ENCODE results near the gene PTPRN2. TPM values are rescaled to one million over a fixed set of nuclear protein-coding genes. Genes with fewer than 3 reads are reported as not detected.

The PTPRN2 gene
- total and polyA plus RNA-seq, 2 of the 8 experiments (the other 6 are each of a cell fraction or from before 2014, with no cell fraction given): 2.6 to 4.5 TPM

DNA sequence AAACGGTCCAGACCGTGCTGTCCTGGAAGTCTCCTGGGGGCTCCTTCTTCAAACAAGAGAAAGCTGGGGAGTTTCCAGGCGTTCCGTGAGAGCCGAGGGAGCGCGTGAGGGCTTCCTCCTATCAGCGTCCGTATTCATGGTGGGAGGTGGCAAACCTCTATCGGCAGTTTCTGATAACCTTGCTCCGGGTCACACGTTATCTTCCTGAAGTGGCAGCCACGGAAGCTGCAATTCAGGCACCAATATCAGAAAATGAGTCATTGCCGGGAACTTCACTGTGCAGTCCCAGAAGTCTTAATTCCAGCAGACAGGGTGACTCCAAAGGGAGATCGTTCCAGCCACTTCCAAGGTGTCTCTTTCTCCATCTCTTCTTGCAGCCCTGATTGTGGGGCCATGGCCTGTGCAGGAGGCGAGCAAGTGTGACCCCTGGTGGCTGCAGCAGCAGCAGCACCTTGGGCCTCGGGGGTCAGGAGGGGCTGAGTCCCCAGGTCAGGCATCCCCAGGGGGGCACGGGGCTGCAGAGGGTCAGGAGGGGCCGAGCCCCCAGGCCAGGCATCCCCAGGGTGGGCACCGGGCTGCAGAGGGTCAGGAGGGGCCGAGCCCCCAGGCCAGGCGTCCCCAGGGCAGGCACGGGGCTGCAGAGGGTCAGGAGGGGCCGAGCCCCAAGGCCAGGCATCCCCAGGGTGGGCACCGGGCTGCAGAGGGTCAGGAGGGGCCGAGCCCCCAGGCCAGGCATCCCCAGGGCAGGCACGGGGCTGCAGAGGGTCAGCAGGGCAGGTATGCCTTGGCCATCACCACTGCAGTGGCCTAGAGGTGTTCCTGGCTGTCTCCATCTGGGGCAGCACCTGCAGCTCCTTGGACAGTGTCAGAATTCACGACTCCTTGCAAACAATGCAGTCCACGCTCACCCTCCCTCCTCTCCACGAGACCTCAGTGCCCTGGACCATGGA is 712.1 kb downstream of the PTPRN2 start:
- Histone ChIP-seq H2BK12ac (ENCODE audit: low read depth, low read length) (no peak overlapping the region), H2BK15ac (ENCODE audit: low read length) (no peak overlapping the region; the same call in 1 of the 2 replicates), H3K4ac (replicated peaks; ENCODE audit: insufficient read length, low read depth, low read length) (no peak overlapping the region), H2BK20ac (ENCODE audit: low read length) (0 out of 2 replicates have a peak overlapping the region, but pooled peaks have one; percentile 55), H2BK120ac (replicated peaks; ENCODE audit: low read depth, low read length) (no peak overlapping the region), H3K23me2 (ENCODE audit: low read depth, low read length) (0 out of 2 replicates have a peak, but pooled peaks cover 2% of the 10 kb centered on the region), H3K14ac (ENCODE audit: insufficient read length) (no peak overlapping the region), H3K18ac (ENCODE audit: extremely low read depth, low read length) (no peak overlapping the region), H3K36me3 (ENCODE audit: control insufficient read depth in 2 of 4, insufficient read depth in 4 of 4, low read length in 3 of 4) (no peaks in the 10 kb centered on the region), H2AK5ac (ENCODE audit: low read depth, low read length) (no peak overlapping the region; the same call in 1 of the 2 replicates), H3K79me1 (ENCODE audit: low read depth, low read length) (peaks cover 4% of the 10 kb centered on the region), H2BK5ac (ENCODE audit: low read depth, low read length) (no peak overlapping the region), H3K9ac (replicated peaks in 1 of 4; ENCODE audit: extremely low read depth in 1 of 4, low read depth in 3 of 4, low read length in 3 of 4) (no peak overlapping the region), H4K91ac (replicated peaks; ENCODE audit: insufficient read length, low read length) (no peak overlapping the region), H3K4me3 (ENCODE audit: extremely low read depth in 1 of 4, insufficient read depth in 2 of 4, low read depth in 3 of 4, low read length in 4 of 4) (no peak overlapping the region), H3K9me3 (ENCODE audit: insufficient read depth in 2 of 2, low read depth in 1 of 2, low read length in 1 of 2) (peaks cover 0 to 6% of the 10 kb centered on the region in 2 experiments; a peak in 1 of 4 replicates), H3K27me3 (replicated peaks in 1 of 4; ENCODE audit: control insufficient read depth in 3 of 4, extremely low read depth in 1 of 4, insufficient read depth in 3 of 4, low read length in 3 of 4) (no peaks in the 10 kb centered on the region; a peak in 1 of 7 replicates), H3K23ac (ENCODE audit: insufficient read length) (no peak overlapping the region), H3K79me2 (ENCODE audit: control insufficient read depth in 1 of 2, insufficient read depth in 2 of 2, low read length in 2 of 2) (no peaks in the 10 kb centered on the region), H3K4me1 (replicated peaks in 1 of 4; ENCODE audit: control insufficient read depth in 3 of 4, insufficient read depth in 4 of 4, low read length in 3 of 4) (peaks cover 0 to 2% (median 0%) of the 10 kb centered on the region in 4 experiments; a peak in 2 of 7 replicates), H4K8ac (ENCODE audit: extremely low read depth, insufficient read depth, low read length) (no peak overlapping the region), H3K4me2 (ENCODE audit: insufficient read depth in 1 of 2, low read depth in 2 of 2, low read length in 2 of 2) (no peak overlapping the region), H4K20me1 (replicated peaks in 1 of 2; ENCODE audit: control insufficient read depth in 1 of 2, insufficient read depth in 2 of 2, low read length in 2 of 2) (peaks cover 0 to 6% of the 10 kb centered on the region in 2 experiments), H2AFZ (ENCODE audit: low read length) (no peak overlapping the region), H3K27ac (ENCODE audit: low read depth, low read length) (no peak overlapping the region), H3K56ac (replicated peaks; ENCODE audit: insufficient read length, low read depth, low read length) (no peak overlapping the region), H4K5ac (ENCODE audit: insufficient read length, low read depth, low read length) (no peak overlapping the region)
- peak in 1 of 2 experiments; percentile 85 for DNase-seq (ENCODE audit: low read depth in 1 of 2, low spot score in 2 of 2)
- WGBS, 2 experiments (ENCODE audit: extremely low coverage in 1 of 2, insufficient coverage in 1 of 2, insufficient read length in 1 of 2, insufficient replicate concordance in 2 of 2, low coverage in 1 of 2, low lambda C conversion rate in 2 of 2, missing lambda C conversion rate in 1 of 2): 60% methylated on average over 24 of the region's 30 CpGs; no CpG with 5 or more reads in 1 of the 2 experiments
- CTCF ChIA-PET (ENCODE audit: partially characterized antibody): interaction anchor here (0.6 to 2.4 kb wide), 24 partner anchors 10 to 532 kb away, joined by 3 to 9 read pairs (median 3); no protein-coding TSS in a partner anchor
- POLR2A ChIA-PET (ENCODE audit: partially characterized antibody): no interaction called here
- no peak for FAIRE-seq
- TF ChIP-seq GABPA (IDR thresholded peaks at IDR 0.05; ENCODE audit: borderline replicate concordance, insufficient read depth, low read length) (0 out of 2 replicates have a peak, but pooled peaks have one; percentile 12), TCF12 (IDR thresholded peaks at IDR 0.05; ENCODE audit: low read depth, low read length) (no peak), SP1 (IDR thresholded peaks at IDR 0.05; ENCODE audit: low read depth, low read length) (no peak), TEAD4 (IDR thresholded peaks at IDR 0.05; ENCODE audit: low read depth, low read length) (no peak), POLR2AphosphoS5 (IDR thresholded peaks at IDR 0.05; ENCODE audit: low read depth, low read length) (no peak), YY1 (IDR thresholded peaks at IDR 0.05; ENCODE audit: low read depth, low read length) (0 out of 2 replicates have a peak, but pooled peaks have one; percentile 14), SIRT6 (IDR thresholded peaks at IDR 0.05; ENCODE audit: low read length) (no peak), RAD21 (IDR thresholded peaks at IDR 0.05 in 1 of 2, conservative IDR thresholded peaks at IDR 0.05 in 1 of 2; ENCODE audit: low read depth in 2 of 2, low read length in 2 of 2) (peak; percentile 92 to 94)
- TF ChIP-seq, protein P1, sequence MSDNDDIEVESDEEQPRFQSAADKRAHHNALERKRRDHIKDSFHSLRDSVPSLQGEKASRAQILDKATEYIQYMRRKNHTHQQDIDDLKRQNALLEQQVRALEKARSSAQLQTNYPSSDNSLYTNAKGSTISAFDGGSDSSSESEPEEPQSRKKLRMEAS (IDR thresholded peaks at IDR 0.05): 0 out of 2 replicates have a peak, but pooled peaks have one; percentile 19

Data from H1 (cell line).